H9 (cell line): ENCODE measurements around the gene POGLUT2. TPM values are rescaled to one million over a fixed set of nuclear protein-coding genes. Genes with fewer than 3 reads are reported as not detected.
A peak's percentile ranks its signal among the peaks of the same experiment; 100 is the strongest.

Experiments used
- DNase-seq: peaks from one replicate; pipeline ENCODE4 v3.0.0-alpha.2; 2017
- H2AFZ ChIP-seq: one replicate; pipeline ENCODE4 v1.6.1; 2013; ENCODE audit warnings: mild to moderate bottlenecking, low read length, control low read depth, moderate library complexity
- H2AK5ac ChIP-seq: 2 replicates; pipeline ENCODE4 v1.6.1; 2013; ENCODE audit warnings: low read length, control low read depth, mixed read lengths; ENCODE audit not compliant: insufficient read length
- H2BK120ac ChIP-seq: one replicate; pipeline ENCODE4 v1.6.1; 2013; ENCODE audit warnings: low read depth, mild to moderate bottlenecking, low read length, control low read depth, inconsistent platforms; ENCODE audit not compliant: poor library complexity, severe bottlenecking
- H2BK12ac ChIP-seq: 2 replicates; pipeline ENCODE4 v1.6.1; 2013; ENCODE audit warnings: low read length, control low read depth, mixed read lengths, low read depth; ENCODE audit not compliant: insufficient read length
- H2BK15ac ChIP-seq: 2 replicates; pipeline ENCODE4 v1.6.1; 2013; ENCODE audit warnings: low read depth, low read length, control low read depth
- H2BK20ac ChIP-seq: one replicate; pipeline ENCODE4 v1.6.1; 2013; ENCODE audit warnings: low read depth, mild to moderate bottlenecking, low read length, control low read depth, inconsistent platforms; ENCODE audit not compliant: poor library complexity, severe bottlenecking
- H2BK5ac ChIP-seq: 2 replicates; pipeline ENCODE4 v1.6.1; 2013; ENCODE audit warnings: low read length, control low read depth, mixed read lengths; ENCODE audit not compliant: insufficient read length
- H3K14ac ChIP-seq: 2 replicates; pipeline ENCODE4 v1.6.1; 2013; ENCODE audit warnings: low read length, control low read depth; ENCODE audit not compliant: insufficient read depth
- H3K18ac ChIP-seq: 2 replicates; pipeline ENCODE4 v1.6.1; 2013; ENCODE audit warnings: low read depth, mild to moderate bottlenecking, mixed read lengths, low read length, control low read depth; ENCODE audit not compliant: insufficient read length
- H3K23ac ChIP-seq: 2 replicates; pipeline ENCODE4 v1.6.1; 2013; ENCODE audit warnings: low read length, control low read depth, mixed read lengths, low read depth; ENCODE audit not compliant: insufficient read length
- H3K23me2 ChIP-seq: 2 replicates; pipeline ENCODE4 v1.6.1; 2013; ENCODE audit warnings: low read depth, mild to moderate bottlenecking, mixed read lengths, low read length, control low read depth; ENCODE audit not compliant: insufficient read length, poor library complexity, severe bottlenecking
- H3K27ac ChIP-seq: 2 replicates; pipeline ENCODE4 v1.5.1; 2013; ENCODE audit warnings: low read length, control low read depth, mixed read lengths, low read depth; ENCODE audit not compliant: insufficient read length
- H3K27me3 ChIP-seq: 2 replicates; pipeline ENCODE4 v1.6.1; 2013; ENCODE audit warnings: low read length, control low read depth, inconsistent platforms; ENCODE audit not compliant: insufficient read depth
- H3K4ac ChIP-seq: 2 replicates; pipeline ENCODE4 v1.6.1; 2013; ENCODE audit warnings: low read depth, mild to moderate bottlenecking, control low read depth, inconsistent platforms, low read length, moderate library complexity
- H3K4me1 ChIP-seq: 2 replicates; pipeline ENCODE4 v1.6.1; 2013; ENCODE audit warnings: low read length, control low read depth, inconsistent platforms; ENCODE audit not compliant: insufficient read depth
- H3K4me2 ChIP-seq: 2 replicates; pipeline ENCODE4 v1.6.1; 2013; ENCODE audit warnings: low read length, control low read depth, mixed read lengths; ENCODE audit not compliant: insufficient read length, insufficient read depth
- H3K56ac ChIP-seq: 2 replicates; pipeline ENCODE4 v1.6.1; 2013; ENCODE audit warnings: low read depth, mild to moderate bottlenecking, mixed read lengths, low read length, control low read depth; ENCODE audit not compliant: insufficient read length
- H3K79me1 ChIP-seq: 2 replicates; pipeline ENCODE4 v1.6.1; 2013; ENCODE audit warnings: low read depth, mild to moderate bottlenecking, moderate library complexity, low read length, control low read depth, inconsistent platforms; ENCODE audit not compliant: insufficient read depth, poor library complexity, severe bottlenecking
- H3K79me2 ChIP-seq: 2 replicates; pipeline ENCODE4 v1.6.1; 2013; ENCODE audit warnings: low read length, control low read depth, inconsistent platforms; ENCODE audit not compliant: insufficient read depth
- H3K9ac ChIP-seq: 2 replicates; pipeline ENCODE4 v1.6.1; 2013; ENCODE audit warnings: low read length, control low read depth, mixed read lengths; ENCODE audit not compliant: insufficient read length; ENCODE audit errors: extremely low read depth
- H3K9me3 ChIP-seq: one replicate; pipeline ENCODE4 v1.6.1; 2013; ENCODE audit warnings: low read depth, low read length, inconsistent platforms; ENCODE audit not compliant: control insufficient read depth
- H3T11ph ChIP-seq: one replicate; pipeline ENCODE4 v1.6.1; 2013; ENCODE audit warnings: mild to moderate bottlenecking, low read length, control low read depth, inconsistent platforms
- H4K20me1 ChIP-seq: one replicate; pipeline ENCODE4 v1.6.1; 2013; ENCODE audit not compliant: control insufficient read depth, insufficient read length, insufficient read depth
- H4K5ac ChIP-seq: 2 replicates; pipeline ENCODE4 v1.6.1; 2013; ENCODE audit warnings: low read depth, mild to moderate bottlenecking, mixed read lengths, low read length, control low read depth; ENCODE audit not compliant: insufficient read length
- H4K8ac ChIP-seq: replicated peaks from 2 replicates; pipeline ENCODE4 v1.6.1; 2013; ENCODE audit warnings: low read length, control low read depth, mixed read lengths, low read depth; ENCODE audit not compliant: insufficient read length
- H4K91ac ChIP-seq: 2 replicates; pipeline ENCODE4 v1.6.1; 2013; ENCODE audit warnings: low read depth, mild to moderate bottlenecking, moderate library complexity, mixed read lengths, low read length, control low read depth; ENCODE audit not compliant: insufficient read length
- H3K27ac Mint-ChIP-seq, 3 experiments: 2 replicates in 2 of 3; 3 replicates in 1 of 3; pipeline ENCODE4 v1.8.0; 2020 to 2021; ENCODE audit warnings: mixed read lengths in 3 of 3, mild to moderate bottlenecking in 1 of 3, moderate library complexity in 1 of 3
- H3K27me3 Mint-ChIP-seq: 2 replicates; pipeline ENCODE4 v1.8.0; 2021; ENCODE audit warnings: low read depth, mild to moderate bottlenecking, moderate library complexity, mixed read lengths
- H3K36me3 Mint-ChIP-seq, 3 experiments: 2 replicates in 2 of 3; 3 replicates in 1 of 3; pipeline ENCODE4 v1.8.0; 2020 to 2021; ENCODE audit warnings: low read depth in 3 of 3, mixed read lengths in 3 of 3; ENCODE audit not compliant: insufficient read depth in 1 of 3
- H3K4me1 Mint-ChIP-seq, 2 experiments: 2 replicates each; pipeline ENCODE4 v1.8.0; 2020; ENCODE audit warnings: mixed read lengths in 2 of 2
- H3K4me3 Mint-ChIP-seq, 2 experiments: 2 replicates in 1 of 2; 3 replicates in 1 of 2; pipeline ENCODE4 v1.8.0; 2020 to 2021; ENCODE audit warnings: mild to moderate bottlenecking in 2 of 2, mixed read lengths in 2 of 2, moderate library complexity in 1 of 2
- H3K9me3 Mint-ChIP-seq, 2 experiments: 2 replicates in 1 of 2; 3 replicates in 1 of 2; pipeline ENCODE4 v1.8.0; 2020; ENCODE audit warnings: mild to moderate bottlenecking in 2 of 2, mixed read lengths in 2 of 2, moderate library complexity in 1 of 2
- CTCF ChIP-seq: fragments of 200-600 bp; sonication (generic); conservative IDR thresholded peaks from 3 replicates; pipeline ENCODE4 v1.8.0; 2021; ENCODE audit warnings: antibody characterized with exemption, mild to moderate bottlenecking
- WGBS: extraction: QIAGEN DNeasy Blood & Tissue Kit; methylation state at CpG from one replicate; pipeline ENCODE4 v1.1.7; 2013; ENCODE audit warnings: missing lambda C conversion rate, low lambda C conversion rate, mixed read lengths; ENCODE audit not compliant: insufficient read length; ENCODE audit errors: extremely low coverage; 5-methylcytosine and 5-hydroxymethylcytosine counted together
- total RNA-seq: library from RNA; stranded (reverse); gene quantifications from 2 replicates; pipeline ENCODE4 v1.2.1, GENCODE V29; 2021

POGLUT2 gene
- total RNA-seq, 1 experiment from 2014 or later: 23.5 TPM

- H3K27me3 ChIP-seq: no peaks in the 10 kb centered on the region
- no peak overlapping the region for H3K9ac ChIP-seq
- no peaks in the 10 kb centered on the region for H4K20me1 ChIP-seq
- H3K14ac ChIP-seq: no peak overlapping the region
- H3K27ac Mint-ChIP-seq: 0 out of 7 replicates have a peak overlapping the region, but pooled peaks of 1 of the 3 experiments have one; percentile 39
- no peaks in the 10 kb centered on the region for H3K9me3 ChIP-seq
- no peak overlapping the region for H2AK5ac ChIP-seq
- peak overlapping the region; percentile 92 to 96 for H3K4me3 Mint-ChIP-seq
- H2AFZ ChIP-seq: peak overlapping the region; percentile 52
- H3K4me1 ChIP-seq: no peaks in the 10 kb centered on the region; the same call in 1 of the 2 replicates
- peaks cover 11 to 14% of the 10 kb centered on the region in 2 experiments for H3K4me1 Mint-ChIP-seq
- peak overlapping the region; percentile 98 for H3K4me2 ChIP-seq
- H3K27ac ChIP-seq: no peak overlapping the region
- H3K79me2 ChIP-seq: peaks cover 2% of the 10 kb centered on the region; the same call in 1 of the 2 replicates
- H3K56ac ChIP-seq: no peak overlapping the region
- no peaks in the 10 kb centered on the region for H3K9me3 Mint-ChIP-seq
- no peak overlapping the region for H4K8ac ChIP-seq
- no peak overlapping the region for H4K91ac ChIP-seq
- H3K18ac ChIP-seq: no peak overlapping the region
- H3K23ac ChIP-seq: no peak overlapping the region
- no peaks in the 10 kb centered on the region for H3K79me1 ChIP-seq
- H3K36me3 Mint-ChIP-seq: no peaks in the 10 kb centered on the region
- H3K4ac ChIP-seq: no peak overlapping the region
- WGBS: no CpG with 5 or more reads among the region's 12 CpGs
- no peaks in the 10 kb centered on the region for H3K27me3 Mint-ChIP-seq
- H3K23me2 ChIP-seq: peaks cover 7% of the 10 kb centered on the region
- H2BK120ac ChIP-seq: no peak overlapping the region
- H2BK15ac ChIP-seq: no peak overlapping the region
- no peak overlapping the region for H2BK5ac ChIP-seq
- no peak overlapping the region for H2BK20ac ChIP-seq
- no peak overlapping the region for H2BK12ac ChIP-seq
- no peak for DNase-seq
- H4K5ac ChIP-seq: no peak overlapping the region
- H3T11ph ChIP-seq: no peak overlapping the region
- TF ChIP-seq CTCF: peak; percentile 74
Observed at GRCh38 chr13:102847272-102848234, 48.8 kb upstream of the POGLUT2 start.
